Progenitor cell of endocrine pancreas (in vitro differentiated cells): ENCODE results near the gene CLDN7. TPM values are rescaled to one million over a fixed set of nuclear protein-coding genes. Genes with fewer than 3 reads are reported as not detected.

Experiments
- DNase-seq: peaks from one replicate; pipeline ENCODE4 v3.0.0; 2021; ENCODE audit warnings: low spot score; ENCODE audit not compliant: unreplicated experiment
- H3K27ac Mint-ChIP-seq: 2 replicates; pipeline ENCODE4 v1.8.0; 2021; ENCODE audit warnings: mild to moderate bottlenecking, moderate library complexity, mixed read lengths
- H3K27me3 Mint-ChIP-seq: 2 replicates; pipeline ENCODE4 v1.8.0; 2021; ENCODE audit warnings: mixed read lengths
- H3K36me3 Mint-ChIP-seq: 2 replicates; pipeline ENCODE4 v1.8.0; 2022; ENCODE audit warnings: mixed read lengths; ENCODE audit not compliant: insufficient read depth
- H3K4me1 Mint-ChIP-seq: 2 replicates; pipeline ENCODE4 v1.8.0; 2021; ENCODE audit warnings: low read depth, mixed read lengths
- H3K4me3 Mint-ChIP-seq: 2 replicates; pipeline ENCODE4 v1.8.0; 2021; ENCODE audit warnings: low read depth, mild to moderate bottlenecking, moderate library complexity, mixed read lengths
- H3K9me3 Mint-ChIP-seq: 2 replicates; pipeline ENCODE4 v1.8.0; 2021; ENCODE audit warnings: low read depth, mixed read lengths
- CTCF ChIP-seq: fragments of 200-600 bp; sonication (generic); IDR thresholded peaks from one replicate; pipeline ENCODE4 v1.5.0; 2021; ENCODE audit warnings: antibody characterized with exemption, mild to moderate bottlenecking; ENCODE audit not compliant: unreplicated experiment
- total RNA-seq: library from RNA; stranded (reverse); gene quantifications from 2 replicates; pipeline ENCODE4 v1.2.1, GENCODE V29; 2021

Gene CLDN7
- total RNA-seq, 1 donor from 2014 or later = 137 TPM

- peaks cover 17% of the 10 kb centered on the region for H3K36me3 Mint-ChIP-seq
- H3K4me1 Mint-ChIP-seq = peaks cover 39% of the 10 kb centered on the region
- H3K9me3 Mint-ChIP-seq = no peaks in the 10 kb centered on the region
- peak; percentile 63 for DNase-seq
- TF ChIP-seq CTCF = no peak
- H3K27ac Mint-ChIP-seq = peak overlapping the region; percentile 89
- peak overlapping the region; percentile 97 for H3K4me3 Mint-ChIP-seq
- H3K27me3 Mint-ChIP-seq = no peaks in the 10 kb centered on the region
Measured at GRCh38 chr17:7237761-7238419, 24.4 kb downstream of the CLDN7 start.

- Mint-ChIP-seq H3K27ac (peak overlapping the region; percentile 89), H3K36me3 (peaks cover 17% of the 10 kb centered on the region), H3K9me3 (no peaks in the 10 kb centered on the region), H3K4me1 (peaks cover 42% of the 10 kb centered on the region), H3K27me3 (no peaks in the 10 kb centered on the region), H3K4me3 (peak overlapping the region; percentile 97)
- TF ChIP-seq CTCF = no peak
- no peak for DNase-seq
Measured at GRCh38 chr17:7237266-7237760, 25.0 kb downstream of the CLDN7 start.

- Mint-ChIP-seq H3K9me3 (no peaks in the 10 kb centered on the region), H3K27ac (peak overlapping the region; percentile 89), H3K4me1 (peaks cover 47% of the 10 kb centered on the region), H3K27me3 (no peaks in the 10 kb centered on the region), H3K4me3 (peak overlapping the region; percentile 97), H3K36me3 (peaks cover 20% of the 10 kb centered on the region)
- DNase-seq = no peak
- TF ChIP-seq CTCF = no peak
Measured at GRCh38 chr17:7236808-7237207, 25.5 kb downstream of the CLDN7 start.

GRCh38 chr17:7235693-7236665 lies 26.3 kb downstream of the CLDN7 start:
- H3K27me3 Mint-ChIP-seq = no peaks in the 10 kb centered on the region
- H3K9me3 Mint-ChIP-seq = no peaks in the 10 kb centered on the region
- TF ChIP-seq CTCF = no peak
- peak overlapping the region; percentile 89 for H3K27ac Mint-ChIP-seq
- peaks cover 16% of the 10 kb centered on the region for H3K36me3 Mint-ChIP-seq
- H3K4me1 Mint-ChIP-seq = peaks cover 41% of the 10 kb centered on the region
- H3K4me3 Mint-ChIP-seq = peak overlapping the region; percentile 94
- no peak for DNase-seq
